GM23248 (cell line): ENCODE data around the gene SHH. TPM values are rescaled to one million over a fixed set of nuclear protein-coding genes. Genes with fewer than 3 reads are reported as not detected.

Experiments
- DNase-seq: peaks from one replicate; pipeline ENCODE4 v3.0.0-alpha.2; 2015
- H2AFZ ChIP-seq: fragments of 200-600 bp; sonication (generic); 2 replicates; pipeline ENCODE4 v1.6.1; 2016; ENCODE audit warnings: antibody characterized with exemption
- H3F3A ChIP-seq: fragments of 200-600 bp; sonication (generic); 2 replicates; pipeline ENCODE4 v1.6.1; 2016; ENCODE audit warnings: mild to moderate bottlenecking, antibody characterized with exemption, mixed run types; ENCODE audit not compliant: insufficient read depth
- H3K27ac ChIP-seq: fragments of 200-600 bp; sonication (generic); 2 replicates; pipeline ENCODE4 v1.5.1; 2016; ENCODE audit warnings: mild to moderate bottlenecking
- H3K27me3 ChIP-seq: fragments of 200-600 bp; sonication (generic); replicated peaks from 2 replicates; pipeline ENCODE4 v1.6.1; 2016; ENCODE audit warnings: mild to moderate bottlenecking; ENCODE audit not compliant: insufficient read depth
- H3K36me3 ChIP-seq: fragments of 200-600 bp; sonication (generic); 2 replicates; pipeline ENCODE4 v1.6.1; 2016; ENCODE audit warnings: low read depth, mild to moderate bottlenecking
- H3K4me1 ChIP-seq: fragments of 200-600 bp; sonication (generic); 2 replicates; pipeline ENCODE4 v1.6.1; 2016; ENCODE audit warnings: mild to moderate bottlenecking; ENCODE audit not compliant: insufficient read depth
- H3K4me2 ChIP-seq: fragments of 200-600 bp; sonication (generic); one replicate; pipeline ENCODE4 v1.6.1; 2016; ENCODE audit warnings: mild to moderate bottlenecking; ENCODE audit not compliant: unreplicated experiment
- H3K4me3 ChIP-seq: fragments of 200-600 bp; sonication (generic); 2 replicates; pipeline ENCODE4 v1.5.1; 2016; ENCODE audit warnings: mild to moderate bottlenecking
- H3K79me2 ChIP-seq: fragments of 200-600 bp; sonication (generic); 2 replicates; pipeline ENCODE4 v1.6.1; 2016; ENCODE audit warnings: mild to moderate bottlenecking; ENCODE audit not compliant: insufficient read depth
- H3K9ac ChIP-seq: fragments of 200-600 bp; sonication (generic); 2 replicates; pipeline ENCODE4 v1.6.1; 2016; ENCODE audit warnings: mild to moderate bottlenecking
- H3K9me2 ChIP-seq: fragments of 200-600 bp; sonication (generic); 2 replicates; pipeline ENCODE4 v1.6.1; 2016; ENCODE audit warnings: mixed run types, mild to moderate bottlenecking, moderate library complexity; ENCODE audit not compliant: insufficient read depth
- H3K9me3 ChIP-seq: fragments of 200-600 bp; sonication (generic); one replicate; pipeline ENCODE4 v1.6.1; 2017; ENCODE audit warnings: low read depth
- H4K20me1 ChIP-seq: fragments of 200-600 bp; sonication (generic); 2 replicates; pipeline ENCODE4 v1.6.0; 2016; ENCODE audit not compliant: insufficient read depth
- EZH2 ChIP-seq: fragments of 200-600 bp; sonication (generic); IDR thresholded peaks from 2 replicates; pipeline ENCODE4 v1.6.1; 2018; ENCODE audit warnings: antibody characterized with exemption, mild to moderate bottlenecking; ENCODE audit not compliant: insufficient read depth, poor library complexity, severe bottlenecking
- EZH2phosphoT487 ChIP-seq: fragments of 200-600 bp; sonication (generic); IDR thresholded peaks from 2 replicates; pipeline ENCODE4 v1.6.1; 2018; ENCODE audit warnings: antibody characterized with exemption, moderate library complexity, mild to moderate bottlenecking, low read depth; ENCODE audit not compliant: insufficient read depth
- WGBS, 2 experiments: methylation state at CpG; one replicate each; pipeline ENCODE4 v1.1.6; 2015 to 2017; ENCODE audit warnings: low lambda C conversion rate in 2 of 2, low coverage in 1 of 2; ENCODE audit errors: missing lambda C conversion rate in 2 of 2; 5-methylcytosine and 5-hydroxymethylcytosine counted together
- in situ Hi-C: fragments of 300-500 bp; cut with MboI; formaldehyde crosslinking; loops from 2 replicates; pipeline ENCODE4 v1.15.0; 2020
- polyA plus RNA-seq: library from polyadenylated mRNA; unstranded; fragments of >200 nt; fragmentation: Nextera tagmentation; extraction: Ambion mirVana; gene quantifications from 2 replicates; pipeline ENCODE4 v1.2.1, GENCODE V29; 2016
- total RNA-seq: library from RNA; depleted of rRNA; stranded (reverse); fragments of >200 nt; shearing (Covaris generic); gene quantifications from 2 replicates; pipeline ENCODE4 v1.2.3, GENCODE V29; 2014

The SHH gene
- total and polyA plus RNA-seq, 2 experiments from 2014 or later: not detected

DNA sequence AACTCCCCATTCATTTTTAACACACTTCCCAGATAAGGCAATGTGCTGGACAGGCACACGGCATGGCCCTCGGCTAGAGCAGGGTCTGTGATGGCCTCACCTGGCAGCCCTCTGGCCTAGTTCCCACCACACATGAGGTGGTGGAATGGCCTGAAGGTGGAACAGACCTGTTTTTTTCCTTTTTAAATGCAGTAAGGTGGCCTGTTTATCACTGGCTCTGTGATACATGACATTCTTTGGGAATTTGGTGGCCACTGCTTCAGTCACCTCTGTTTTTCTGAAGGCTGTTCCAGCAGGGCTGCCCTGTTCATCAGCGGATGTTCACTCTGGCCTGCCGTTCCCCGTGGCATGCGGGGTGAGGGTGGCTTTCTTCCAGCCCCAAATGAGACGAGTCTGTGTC, 36.6 kb downstream of the SHH start:
- Histone ChIP-seq H3K4me1 (no peaks in the 10 kb centered on the region), H3K4me3 (no peak overlapping the region), H3K36me3 (peaks cover 23% of the 10 kb centered on the region; the same call in 1 of the 2 replicates), H3K9ac (no peak overlapping the region), H3K79me2 (peaks cover 21% of the 10 kb centered on the region), H3K27me3 (no peaks in the 10 kb centered on the region), H3K4me2 (no peak overlapping the region), H4K20me1 (no peaks in the 10 kb centered on the region), H2AFZ (no peak overlapping the region), H3K9me3 (no peaks in the 10 kb centered on the region), H3F3A (no peaks in the 10 kb centered on the region), H3K27ac (no peak overlapping the region), H3K9me2 (no peaks in the 10 kb centered on the region)
- no peak for DNase-seq
- WGBS, 2 experiments: 93 to 94% methylated on average over 7 of the region's 7 CpGs
- in situ Hi-C loops: no loop called here
- TF ChIP-seq EZH2 (no peak), EZH2phosphoT487 (no peak)

DNA sequence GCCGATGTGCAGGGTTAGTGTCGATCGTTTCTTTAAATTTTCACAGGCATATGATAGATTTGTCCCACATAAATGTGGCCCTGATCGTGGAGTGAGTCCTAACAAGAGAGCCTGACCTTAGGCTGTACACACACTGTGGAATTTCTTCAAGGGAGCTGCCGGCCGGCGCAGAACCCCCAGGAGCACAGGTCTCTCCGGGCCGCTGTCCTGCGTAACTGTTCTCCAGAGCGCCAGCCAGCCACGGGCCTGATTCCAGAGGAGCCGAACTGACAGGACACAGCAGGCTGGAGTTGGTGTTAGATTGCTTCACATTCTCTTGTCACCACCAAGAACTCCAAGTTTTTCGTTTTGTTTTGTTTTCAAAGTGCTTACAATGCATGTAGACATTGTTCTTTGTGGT, 37.3 kb downstream of the SHH start:
- Histone ChIP-seq H3K79me2 (peaks cover 22% of the 10 kb centered on the region), H2AFZ (no peak overlapping the region), H3K4me3 (no peak overlapping the region), H3K4me1 (0 out of 2 replicates have a peak, but pooled peaks cover 4% of the 10 kb centered on the region), H3K27me3 (no peaks in the 10 kb centered on the region), H3K36me3 (peaks cover 23% of the 10 kb centered on the region; the same call in 1 of the 2 replicates), H3K4me2 (no peak overlapping the region), H3K9me2 (no peaks in the 10 kb centered on the region), H3K9me3 (no peaks in the 10 kb centered on the region), H3F3A (peaks cover 6% of the 10 kb centered on the region; the same call in 1 of the 2 replicates), H4K20me1 (no peaks in the 10 kb centered on the region), H3K27ac (no peak overlapping the region), H3K9ac (no peak overlapping the region)
- DNase-seq: no peak
- WGBS, 2 experiments: 98% methylated on average over 14 of the region's 14 CpGs
- in situ Hi-C loops: loop anchor here (25.0 kb wide), 1 partner anchor 863 kb away; no protein-coding TSS in a partner anchor
- TF ChIP-seq EZH2phosphoT487 (no peak), EZH2 (no peak)

DNA sequence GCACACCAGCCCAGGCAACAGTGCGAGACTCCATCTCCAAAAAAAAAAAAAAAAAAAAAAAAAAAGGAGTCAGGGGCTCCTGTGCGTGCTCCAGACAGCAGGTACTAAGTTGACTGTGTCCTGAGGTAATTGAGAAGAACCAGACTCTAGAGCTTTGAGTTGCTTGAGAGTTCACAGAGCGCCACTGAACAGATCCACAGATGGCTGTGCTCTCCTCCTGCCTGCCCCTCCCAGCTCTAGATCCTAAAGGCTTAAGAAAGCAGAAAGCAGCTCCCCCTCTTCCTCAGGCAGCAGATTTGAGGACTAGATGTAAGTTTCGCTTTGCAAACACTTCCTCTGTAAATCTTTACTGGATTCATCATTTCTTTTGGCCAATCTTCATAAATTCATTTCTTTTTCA, 38.7 kb downstream of the SHH start:
- 0 out of 2 replicates have a peak, but pooled peaks cover 8% of the 10 kb centered on the region for H4K20me1 ChIP-seq
- H3K27me3 ChIP-seq: no peaks in the 10 kb centered on the region
- H3K9me2 ChIP-seq: no peaks in the 10 kb centered on the region
- H3K9me3 ChIP-seq: no peaks in the 10 kb centered on the region
- no peak for TF ChIP-seq EZH2
- TF ChIP-seq EZH2phosphoT487: no peak
- no peak overlapping the region for H3K9ac ChIP-seq
- peaks cover 13% of the 10 kb centered on the region for H3K4me1 ChIP-seq
- in situ Hi-C loops: loop anchor here (25.0 kb wide), 1 partner anchor 861 kb away; no protein-coding TSS in a partner anchor
- peaks cover 18% of the 10 kb centered on the region; the same call in 1 of the 2 replicates for H3F3A ChIP-seq
- H3K27ac ChIP-seq: no peak overlapping the region
- no peak overlapping the region for H3K4me3 ChIP-seq
- no peak overlapping the region for H3K4me2 ChIP-seq
- 77 to 78% methylated on average over 4 of the region's 4 CpGs for WGBS, 2 experiments
- no peak for DNase-seq
- peaks cover 19% of the 10 kb centered on the region; the same call in 1 of the 2 replicates for H3K36me3 ChIP-seq
- H2AFZ ChIP-seq: no peak overlapping the region
- H3K79me2 ChIP-seq: peaks cover 17% of the 10 kb centered on the region

DNA sequence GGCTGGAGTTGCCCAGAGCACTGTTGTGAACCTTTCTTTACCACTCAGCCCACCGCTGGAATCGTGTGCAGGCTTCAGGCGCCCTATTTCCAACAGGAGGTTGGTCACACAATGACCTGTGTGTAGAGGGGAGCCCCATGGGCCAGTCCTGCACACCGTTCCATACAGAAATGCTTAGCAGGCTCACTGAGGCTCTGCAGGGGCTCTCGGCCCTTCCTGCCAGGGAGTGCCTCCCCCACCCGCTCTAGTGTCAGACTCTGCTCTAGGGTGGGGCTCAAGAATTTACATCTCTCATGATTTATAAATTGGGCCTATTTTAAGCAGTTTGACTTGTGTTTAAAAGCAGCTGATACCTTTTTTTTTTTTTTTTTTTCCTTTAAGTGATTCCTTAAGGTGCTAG, 42.0 kb downstream of the SHH start:
- no peaks in the 10 kb centered on the region for H3K9me2 ChIP-seq
- no peaks in the 10 kb centered on the region for H3K9me3 ChIP-seq
- H3K79me2 ChIP-seq: peaks cover 24% of the 10 kb centered on the region
- H3K27me3 ChIP-seq: no peaks in the 10 kb centered on the region
- TF ChIP-seq EZH2phosphoT487 (no peak), EZH2 (no peak)
- peak overlapping the region; percentile 68 for H3K9ac ChIP-seq
- peaks cover 13% of the 10 kb centered on the region for H3K4me1 ChIP-seq
- in situ Hi-C loops: loop anchor here (25.0 kb wide), 1 partner anchor 858 kb away; no protein-coding TSS in a partner anchor
- peaks cover 28% of the 10 kb centered on the region for H3F3A ChIP-seq
- H2AFZ ChIP-seq: no peak overlapping the region
- DNase-seq: no peak
- peak overlapping the region; percentile 50 for H3K4me2 ChIP-seq
- peaks cover 31% of the 10 kb centered on the region for H3K36me3 ChIP-seq
- WGBS, 2 experiments: 73 to 77% methylated on average over 6 of the region's 6 CpGs
- peaks cover 11% of the 10 kb centered on the region; the same call in 1 of the 2 replicates for H4K20me1 ChIP-seq
- peak overlapping the region; percentile 86 for H3K27ac ChIP-seq
- H3K4me3 ChIP-seq: no peak overlapping the region

DNA sequence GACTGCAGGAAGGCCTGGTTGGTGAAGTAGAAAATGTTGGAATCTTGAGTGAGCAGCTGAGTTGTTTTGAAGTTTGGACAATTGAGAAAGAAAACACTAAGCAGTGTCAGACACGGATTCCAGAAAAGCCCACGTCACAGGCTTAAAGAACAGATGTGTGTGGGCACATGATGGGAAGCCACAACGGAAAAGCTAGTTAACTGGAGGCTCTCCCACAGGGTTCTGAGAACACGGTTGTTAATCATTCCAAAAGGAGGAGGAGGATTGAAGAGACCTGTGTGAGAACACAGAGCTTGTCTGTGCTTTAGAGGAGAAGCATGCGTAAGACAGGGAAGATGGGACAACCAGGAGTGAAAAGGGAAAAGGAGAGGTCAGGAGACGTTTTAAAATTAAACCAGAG, 42.6 kb downstream of the SHH start:
- WGBS, 2 experiments: 13 to 16% methylated on average over 6 of the region's 6 CpGs
- Histone ChIP-seq H3K9ac (peak overlapping the region; percentile 68), H3K4me1 (peaks cover 13% of the 10 kb centered on the region), H3K79me2 (peaks cover 24% of the 10 kb centered on the region), H3K27me3 (no peaks in the 10 kb centered on the region), H3K4me3 (no peak overlapping the region; the same call in 1 of the 2 replicates), H3F3A (peaks cover 28% of the 10 kb centered on the region), H4K20me1 (peaks cover 11% of the 10 kb centered on the region; the same call in 1 of the 2 replicates), H3K36me3 (peaks cover 31% of the 10 kb centered on the region), H3K4me2 (peak overlapping the region; percentile 50), H3K9me2 (no peaks in the 10 kb centered on the region), H3K27ac (peak overlapping the region; percentile 86), H3K9me3 (no peaks in the 10 kb centered on the region), H2AFZ (no peak overlapping the region)
- TF ChIP-seq EZH2phosphoT487 (no peak), EZH2 (no peak)
- in situ Hi-C loops: loop anchor here (25.0 kb wide), 1 partner anchor 857 kb away; no protein-coding TSS in a partner anchor
- DNase-seq: peak; percentile 94
